ENCODE data around the gene LMOD1. TPM values are rescaled to one million over a fixed set of nuclear protein-coding genes. Genes with fewer than 3 reads are reported as not detected.
"Not testable (repeated sequence)": the region's sequence is repeated elsewhere in the genome, so short reads cannot be mapped to it uniquely, and the experiment has no call there.

LMOD1 gene
- total RNA-seq, 1 experiment from 2014 or later = not detected

- no peak overlapping the region for H3K27ac Mint-ChIP-seq (ENCODE audit: low read depth, unreplicated experiment)
- ChIA-PET CTCF (interaction anchor here (0.6 to 22.4 kb wide), 4 partner anchors 10 to 56 kb away, joined by 3 to 882 read pairs (median 52); partner anchors contain the start of gene TIMM17A), POLR2A (no interaction called here)
- peaks cover 19% of the 10 kb centered on the region for H3K27me3 Mint-ChIP-seq (ENCODE audit: insufficient read depth, unreplicated experiment)
- DNase-seq (ENCODE audit: unreplicated experiment) = no peak
- peaks cover 2% of the 10 kb centered on the region for H3K9me3 Mint-ChIP-seq (ENCODE audit: unreplicated experiment)
- H3K36me3 Mint-ChIP-seq (ENCODE audit: insufficient read depth, unreplicated experiment) = no peaks in the 10 kb centered on the region
- intact Hi-C loops (cut with micrococcal nuclease) = no loop called here
- H3K4me3 Mint-ChIP-seq (ENCODE audit: unreplicated experiment) = no peak overlapping the region
- BruUV-seq (replicated peaks) = no TSS peak
- no peaks in the 10 kb centered on the region for H3K4me1 Mint-ChIP-seq (ENCODE audit: insufficient read depth, unreplicated experiment)
- no peak for TF ChIP-seq CTCF (IDR thresholded peaks at IDR 0.05; ENCODE audit: unreplicated experiment)
Observed at GRCh38 chr1:201905234-201905890, 41.0 kb downstream of the LMOD1 start.

GRCh38 chr1:201904579-201904978, 41.8 kb downstream of the LMOD1 start:
- Mint-ChIP-seq H3K4me3 (ENCODE audit: unreplicated experiment) (no peak overlapping the region), H3K36me3 (ENCODE audit: insufficient read depth, unreplicated experiment) (no peaks in the 10 kb centered on the region), H3K27ac (ENCODE audit: low read depth, unreplicated experiment) (no peak overlapping the region), H3K4me1 (ENCODE audit: insufficient read depth, unreplicated experiment) (no peaks in the 10 kb centered on the region), H3K9me3 (ENCODE audit: unreplicated experiment) (peaks cover 8% of the 10 kb centered on the region), H3K27me3 (ENCODE audit: insufficient read depth, unreplicated experiment) (peaks cover 19% of the 10 kb centered on the region)
- TF ChIP-seq CTCF (IDR thresholded peaks at IDR 0.05; ENCODE audit: unreplicated experiment) = no peak
- intact Hi-C loops (cut with micrococcal nuclease) = no loop called here
- no TSS peak for BruUV-seq (replicated peaks)
- ChIA-PET POLR2A (interaction anchor here (0.6 kb wide), 1 partner anchor 95 kb away, joined by 5 read pairs; no protein-coding TSS in a partner anchor), CTCF (interaction anchor here (0.6 to 22.4 kb wide), 5 partner anchors 9 to 181 kb away, joined by 3 to 882 read pairs (median 7); partner anchors contain the start of gene TIMM17A)
- peak; percentile 39 for DNase-seq (ENCODE audit: unreplicated experiment)

GRCh38 chr1:201903135-201903534, 43.2 kb downstream of the LMOD1 start:
- Mint-ChIP-seq H3K4me1 (ENCODE audit: insufficient read depth, unreplicated experiment) (no peaks in the 10 kb centered on the region), H3K36me3 (ENCODE audit: insufficient read depth, unreplicated experiment) (no peaks in the 10 kb centered on the region), H3K4me3 (ENCODE audit: unreplicated experiment) (no peak overlapping the region), H3K27ac (ENCODE audit: low read depth, unreplicated experiment) (no peak overlapping the region), H3K9me3 (ENCODE audit: unreplicated experiment) (peaks cover 8% of the 10 kb centered on the region), H3K27me3 (ENCODE audit: insufficient read depth, unreplicated experiment) (peaks cover 13% of the 10 kb centered on the region)
- TF ChIP-seq CTCF (IDR thresholded peaks at IDR 0.05; ENCODE audit: unreplicated experiment) = no peak
- BruUV-seq (replicated peaks) = no TSS peak
- CTCF ChIA-PET = interaction anchor here (9.6 to 22.4 kb wide), 2 partner anchors 8 to 59 kb away, joined by 102 to 882 read pairs; partner anchors contain the start of gene TIMM17A
- intact Hi-C loops (cut with micrococcal nuclease) = no loop called here
- DNase-seq (ENCODE audit: unreplicated experiment) = no peak
- POLR2A ChIA-PET = interaction anchor here (0.7 to 1.4 kb wide), 3 partner anchors 10 to 66 kb away, joined by 5 read pairs; partner anchors contain the start of gene TIMM17A

DNA sequence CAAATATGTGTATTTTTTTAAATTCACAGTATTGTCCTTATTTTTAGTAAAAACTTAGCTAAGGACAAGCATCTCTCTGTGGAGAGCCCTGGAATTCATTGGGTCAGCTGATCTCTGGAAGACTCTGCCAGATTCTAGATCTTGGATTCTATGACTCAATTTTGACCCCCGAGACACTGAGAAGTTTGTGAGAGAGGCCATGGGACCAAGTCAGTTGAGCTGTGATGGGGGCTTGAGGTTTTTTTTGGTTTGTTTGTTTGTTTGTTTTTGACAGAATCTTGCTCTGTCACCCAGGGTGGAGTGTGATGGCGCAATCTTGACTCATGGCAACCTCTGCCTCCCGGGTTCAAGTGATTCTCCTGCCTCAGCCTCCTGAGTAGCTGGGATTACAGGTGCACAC, 44.1 kb downstream of the LMOD1 start:
- POLR2A ChIA-PET = interaction anchor here (0.8 to 1.3 kb wide), 4 partner anchors 16 to 53 kb away, joined by 3 to 4 read pairs (median 4); partner anchors contain the start of gene TIMM17A
- Mint-ChIP-seq H3K36me3 (ENCODE audit: insufficient read depth, unreplicated experiment) (no peaks in the 10 kb centered on the region), H3K9me3 (ENCODE audit: unreplicated experiment) (peaks cover 8% of the 10 kb centered on the region), H3K27ac (ENCODE audit: low read depth, unreplicated experiment) (no peak overlapping the region), H3K4me1 (ENCODE audit: insufficient read depth, unreplicated experiment) (no peaks in the 10 kb centered on the region), H3K4me3 (ENCODE audit: unreplicated experiment) (no peak overlapping the region), H3K27me3 (ENCODE audit: insufficient read depth, unreplicated experiment) (peaks cover 13% of the 10 kb centered on the region)
- CTCF ChIA-PET = interaction anchor here (0.6 to 22.4 kb wide), 9 partner anchors 7 to 217 kb away, joined by 3 to 882 read pairs (median 3); partner anchors contain the start of gene TIMM17A
- BruUV-seq (replicated peaks) = no TSS peak
- no peak for TF ChIP-seq CTCF (IDR thresholded peaks at IDR 0.05; ENCODE audit: unreplicated experiment)
- DNase-seq (ENCODE audit: unreplicated experiment) = no peak
- intact Hi-C loops (cut with micrococcal nuclease) = no loop called here

DNA sequence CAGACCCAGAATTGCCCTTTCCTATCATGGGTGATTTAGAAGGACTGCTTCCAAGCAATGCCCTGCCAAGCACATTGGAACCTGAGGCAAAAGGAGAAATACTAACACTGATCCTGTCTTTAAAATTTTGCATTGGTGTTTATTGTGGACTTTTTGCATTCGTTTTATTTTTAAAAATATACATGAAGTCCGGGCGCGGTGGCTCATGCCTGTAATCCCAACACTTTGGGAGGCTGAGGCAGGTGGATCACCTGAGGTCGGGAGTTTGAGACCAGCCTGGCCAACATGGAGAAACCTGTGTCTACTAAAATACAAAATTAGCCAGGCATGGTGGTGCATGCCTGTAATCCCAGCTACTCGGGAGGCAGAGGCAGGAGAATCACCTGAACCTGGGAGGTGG, 45.3 kb downstream of the LMOD1 start:
- H3K4me1 Mint-ChIP-seq (ENCODE audit: insufficient read depth, unreplicated experiment); H3K4me3 Mint-ChIP-seq (ENCODE audit: unreplicated experiment); BruUV-seq (replicated peaks); H3K27ac Mint-ChIP-seq (ENCODE audit: low read depth, unreplicated experiment); H3K36me3 Mint-ChIP-seq (ENCODE audit: insufficient read depth, unreplicated experiment); DNase-seq (ENCODE audit: unreplicated experiment); intact Hi-C loops (cut with micrococcal nuclease); H3K9me3 Mint-ChIP-seq (ENCODE audit: unreplicated experiment): not testable (repeated sequence)
- POLR2A ChIA-PET = interaction anchor here (0.8 to 1.0 kb wide), 3 partner anchors 12 to 82 kb away, joined by 3 to 5 read pairs (median 4); partner anchors contain the start of genes RNPEP and SHISA4
- peaks cover 13% of the 10 kb centered on the region for H3K27me3 Mint-ChIP-seq (ENCODE audit: insufficient read depth, unreplicated experiment)
- CTCF ChIA-PET = interaction anchor here (1.0 to 22.4 kb wide), 4 partner anchors 9 to 79 kb away, joined by 3 to 882 read pairs (median 66); partner anchors contain the start of gene TIMM17A
